ENCODE measurements around the gene PRR5.
"Not testable (repeated sequence)": the region's sequence is repeated elsewhere in the genome, so short reads cannot be mapped to it uniquely, and the experiment has no call there.

The PRR5 gene

DNA sequence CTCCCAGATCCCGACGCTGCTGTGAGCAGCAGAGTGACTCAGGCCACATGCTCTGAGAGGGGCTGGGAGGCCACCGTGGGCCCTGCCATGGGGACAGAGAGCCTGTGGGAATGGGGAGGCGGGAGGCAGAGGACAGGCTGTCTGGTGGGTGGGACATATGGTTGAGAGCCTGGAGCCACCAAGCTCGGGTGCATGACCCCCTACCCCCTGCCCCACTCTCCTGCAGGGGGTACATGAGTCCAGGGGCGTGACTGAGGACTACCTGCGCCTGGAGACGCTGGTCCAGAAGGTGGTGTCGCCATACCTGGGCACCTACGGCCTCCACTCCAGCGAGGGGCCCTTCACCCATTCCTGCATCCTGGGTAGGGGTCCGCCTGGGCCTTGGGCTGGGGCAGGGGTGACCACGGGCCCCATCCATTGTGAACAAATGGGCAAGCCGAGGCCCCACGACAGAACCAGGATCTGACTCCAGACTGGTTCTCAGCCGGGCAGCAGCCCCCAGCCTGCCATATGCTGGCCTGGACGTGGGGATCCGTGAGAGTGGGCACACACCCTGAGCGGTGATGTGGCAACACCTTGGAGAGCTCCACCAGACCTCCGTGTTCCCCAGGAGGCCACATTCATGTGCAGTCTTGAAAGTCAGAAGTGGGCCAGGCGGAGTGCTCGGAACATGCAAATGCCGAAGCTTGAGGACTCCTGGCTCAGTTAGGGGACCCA lies 33.0 kb downstream of the PRR5 start:
- DNase-seq (ENCODE audit: low read depth in 2 of 2) = no peak

DNA sequence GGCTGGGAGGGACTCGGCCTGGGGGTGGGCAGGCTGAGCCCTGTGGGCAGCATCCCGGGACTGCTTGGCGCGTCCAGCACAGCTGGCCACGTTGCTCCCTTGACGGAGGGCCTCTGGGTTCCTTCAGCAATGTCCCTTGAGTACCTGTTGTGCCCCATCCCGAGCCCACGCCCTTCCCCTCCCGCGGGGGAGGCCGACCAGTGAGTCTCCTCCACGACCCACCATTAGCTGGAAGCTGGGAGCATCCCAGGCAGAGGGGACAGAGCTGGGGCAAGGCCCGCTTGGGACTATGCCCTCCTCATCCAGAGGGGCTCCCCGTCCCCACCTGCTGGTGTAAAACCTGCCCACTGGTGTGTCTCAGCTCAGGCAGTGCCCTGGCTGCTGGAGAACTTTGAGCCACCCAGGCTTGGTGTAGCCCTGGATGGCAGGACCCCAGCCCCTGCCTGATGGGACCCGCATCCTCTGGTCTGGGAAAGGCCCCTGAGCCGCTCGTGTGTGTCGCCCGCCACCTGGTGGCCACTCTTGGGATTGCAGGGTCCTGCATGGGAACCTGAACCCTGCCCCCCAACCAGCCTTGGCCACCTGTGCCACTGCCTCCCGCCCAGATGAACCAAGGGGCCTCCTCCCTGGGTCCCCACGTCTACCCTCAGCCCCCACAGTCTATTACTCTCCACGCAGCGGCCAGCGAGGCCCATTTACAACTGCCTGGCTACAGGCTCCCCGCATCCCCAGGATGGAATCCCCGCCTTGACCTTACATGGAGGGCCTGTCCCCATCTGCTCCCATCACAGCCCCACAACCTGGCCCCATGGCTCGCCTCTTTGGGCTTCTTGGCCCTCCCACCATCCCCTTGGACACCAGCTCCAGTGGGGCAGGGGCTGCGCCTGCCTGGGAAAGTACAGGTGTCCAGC lies 33.8 kb downstream of the PRR5 start:
- DNase-seq (ENCODE audit: low read depth in 2 of 2) = peak; percentile 58 to 84

DNA sequence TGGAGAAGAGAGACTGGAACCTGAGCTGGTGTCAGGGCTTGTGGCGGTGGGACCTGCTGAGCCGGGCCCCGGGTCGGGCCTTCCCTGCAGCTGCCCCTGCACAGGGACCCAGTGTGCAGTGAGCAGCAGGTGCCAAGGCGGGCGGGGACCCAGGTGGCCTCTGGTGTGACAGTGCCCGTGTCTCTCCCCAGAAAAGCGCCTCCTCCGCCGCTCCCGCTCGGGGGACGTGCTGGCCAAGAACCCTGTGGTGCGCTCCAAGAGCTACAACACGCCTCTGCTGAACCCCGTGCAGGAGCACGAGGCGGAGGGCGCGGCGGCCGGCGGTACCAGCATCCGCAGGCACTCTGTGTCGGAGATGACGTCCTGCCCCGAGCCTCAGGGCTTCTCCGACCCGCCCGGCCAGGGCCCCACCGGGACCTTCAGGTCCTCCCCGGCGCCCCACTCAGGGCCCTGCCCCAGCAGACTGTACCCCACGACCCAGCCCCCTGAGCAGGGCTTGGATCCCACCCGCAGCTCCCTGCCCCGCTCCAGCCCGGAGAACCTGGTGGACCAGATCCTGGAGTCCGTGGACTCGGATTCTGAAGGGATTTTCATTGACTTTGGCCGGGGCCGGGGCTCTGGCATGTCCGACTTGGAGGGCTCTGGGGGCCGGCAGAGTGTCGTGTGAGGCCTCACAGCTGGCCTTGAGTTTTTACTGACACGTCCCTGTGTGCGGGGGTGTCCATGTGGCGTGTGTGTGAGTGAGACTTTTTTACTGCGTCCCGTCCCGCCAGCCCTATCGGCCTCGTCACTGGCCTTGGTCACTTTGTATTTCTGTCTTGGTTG lies 34.8 kb downstream of the PRR5 start:
- DNase-seq (ENCODE audit: low read depth in 2 of 2) = no peak

DNA sequence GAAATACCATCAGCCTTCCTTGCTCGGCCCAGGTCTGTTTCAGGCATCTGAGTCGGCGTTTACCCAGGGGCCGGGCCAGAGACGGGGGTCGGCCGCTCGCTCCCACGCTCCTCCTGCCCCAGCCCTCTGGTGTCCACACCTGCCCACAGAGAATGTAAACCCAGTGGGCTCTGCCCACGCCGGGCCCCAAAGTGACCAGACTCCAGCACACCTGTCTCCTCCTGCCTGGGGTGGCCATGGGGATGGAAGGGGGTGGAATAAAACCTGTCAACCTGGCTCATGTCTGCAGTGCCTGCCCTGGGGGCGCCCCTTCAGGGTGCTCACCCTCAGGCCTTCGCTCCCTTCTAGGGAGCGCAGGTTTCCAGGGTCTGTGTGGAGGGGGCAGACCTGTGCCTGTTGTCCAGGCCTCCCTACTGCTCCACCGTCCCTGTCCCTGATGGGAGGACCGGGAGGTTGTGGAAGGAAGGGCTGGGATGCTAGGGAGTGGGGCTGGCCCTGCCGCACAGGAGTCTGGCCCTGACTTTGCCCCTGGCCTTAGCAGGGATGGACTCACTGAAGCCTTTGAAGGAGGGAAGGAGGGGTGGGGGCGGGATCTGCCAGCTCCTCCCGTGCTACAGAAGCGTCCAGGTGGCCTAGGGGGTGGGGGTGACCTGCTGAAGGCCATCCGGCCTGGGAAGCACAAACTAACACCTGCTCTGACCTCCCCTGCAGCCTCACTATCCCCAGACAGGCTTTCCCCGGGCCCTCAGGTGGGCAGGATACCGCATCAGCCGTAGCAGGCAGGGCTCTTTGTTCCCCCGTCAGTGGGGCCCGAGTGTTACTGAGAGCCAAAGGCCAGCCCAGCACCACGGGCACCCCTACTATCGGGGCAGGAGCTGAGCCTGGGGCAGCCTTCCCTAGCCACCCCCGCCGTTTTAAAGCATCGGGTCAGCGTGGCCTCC lies 35.7 kb downstream of the PRR5 start:
- DNase-seq (ENCODE audit: low read depth in 2 of 2) = no peak

- no peak for DNase-seq (ENCODE audit: low read depth in 2 of 2)
Observed at GRCh38 chr22:44738347-44738715, 36.3 kb downstream of the PRR5 start.

DNA sequence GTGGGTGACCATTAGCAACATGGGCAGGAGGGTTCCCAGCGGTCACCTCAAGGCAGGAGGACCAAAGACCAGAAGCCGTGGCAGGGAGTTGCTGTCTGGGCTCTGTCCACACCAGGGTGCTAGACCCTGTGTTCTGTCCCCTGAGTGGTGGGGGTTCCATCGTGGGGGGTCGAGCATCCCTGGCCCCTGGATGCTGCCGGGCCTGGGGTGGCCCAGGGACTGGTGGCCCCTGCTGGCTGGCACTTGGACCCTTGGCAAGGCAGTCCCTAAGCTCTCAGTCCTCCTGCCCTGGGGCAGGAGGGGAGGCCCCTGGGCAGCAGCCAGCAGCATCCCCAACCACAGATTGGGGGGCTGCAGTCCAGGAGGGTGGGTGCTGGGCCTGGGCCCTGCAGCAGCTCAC lies 37.0 kb downstream of the PRR5 start:
- DNase-seq (ENCODE audit: low read depth in 2 of 2) = no peak

DNA sequence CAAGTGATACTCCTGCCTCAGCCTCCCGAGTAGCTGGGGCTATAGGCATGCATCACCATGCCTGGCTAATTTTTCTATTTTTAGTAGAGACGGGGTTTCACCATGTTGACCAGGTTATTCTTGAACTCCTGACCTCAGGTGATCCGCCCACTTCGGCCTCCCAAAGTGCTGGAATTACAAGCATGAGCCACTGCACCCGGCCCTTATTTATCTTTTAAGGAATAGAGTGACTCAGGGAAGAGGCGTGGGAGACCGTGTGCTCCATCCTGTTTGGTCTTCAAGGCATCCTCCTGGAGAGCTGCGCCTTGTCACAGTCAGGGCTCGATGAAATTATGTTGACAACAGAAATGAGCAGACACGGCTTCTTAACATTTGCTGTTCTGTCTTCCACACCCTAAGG lies 37.7 kb downstream of the PRR5 start:
- DNase-seq (ENCODE audit: low read depth in 2 of 2) = not testable (repeated sequence)

GRCh38 chr22:44740307-44740706 lies 38.3 kb downstream of the PRR5 start:
- no peak for DNase-seq (ENCODE audit: low read depth in 2 of 2)

DNA sequence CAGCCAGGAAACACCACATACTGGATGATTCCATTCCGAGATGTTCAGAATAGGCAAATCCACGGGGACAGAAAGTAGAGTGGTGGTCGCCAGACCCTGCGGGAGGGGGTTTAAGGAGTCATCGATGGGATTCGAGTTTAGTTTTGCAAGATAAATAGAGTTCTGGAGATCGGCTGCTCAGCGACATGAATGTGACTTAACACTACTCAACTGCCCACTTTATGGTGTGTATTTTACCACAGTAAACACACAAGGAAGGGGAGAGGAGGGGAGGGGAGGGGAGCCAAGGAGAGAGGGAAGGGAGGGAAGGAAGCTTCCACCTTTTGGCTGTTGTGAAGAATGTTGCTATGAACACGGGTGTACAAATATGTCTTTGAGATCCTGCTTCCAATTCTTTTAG lies 39.9 kb downstream of the PRR5 start:
- no peak for DNase-seq (ENCODE audit: low read depth in 2 of 2)

DNA sequence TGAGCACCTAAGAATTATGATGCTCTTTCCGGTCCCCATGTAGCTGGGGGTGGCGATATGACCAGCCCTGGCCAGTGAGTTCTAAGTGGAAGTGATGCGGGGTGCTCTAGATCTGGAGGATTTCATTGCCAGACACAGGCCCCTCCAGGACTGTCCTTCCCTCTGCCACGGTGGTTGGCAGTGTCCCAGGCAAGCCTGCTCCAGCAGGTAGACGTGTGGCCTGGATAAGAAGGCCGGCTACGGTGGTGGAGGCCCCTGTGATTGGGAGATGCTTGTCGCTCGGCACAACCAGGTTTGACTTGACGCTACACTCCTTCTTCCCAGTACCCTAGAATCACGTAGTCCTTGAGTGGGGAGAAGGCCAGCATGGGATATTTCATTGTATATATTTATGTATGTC lies 41.2 kb downstream of the PRR5 start:
- DNase-seq (ENCODE audit: low read depth in 2 of 2) = no peak

DNA sequence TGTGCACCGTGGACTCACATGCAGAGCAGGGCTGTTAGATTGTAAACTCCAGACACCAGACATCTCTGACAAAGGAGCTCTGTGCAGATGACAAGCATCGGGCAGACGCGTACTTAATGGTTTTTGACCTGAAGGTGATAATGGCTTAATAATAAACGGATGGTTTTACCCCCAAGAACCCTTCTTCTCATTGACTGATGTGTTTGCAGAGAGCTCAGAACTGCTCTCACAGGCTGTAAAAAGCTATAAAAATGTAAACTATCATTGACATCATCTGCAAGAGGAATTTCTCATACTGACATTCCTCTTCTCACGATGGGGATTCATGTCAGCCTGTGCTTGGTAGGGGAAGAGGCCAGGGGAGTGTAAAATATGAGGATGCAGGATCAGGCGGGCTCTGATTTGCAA lies 41.8 kb downstream of the PRR5 start:
- DNase-seq (ENCODE audit: low read depth in 2 of 2) = no peak

GRCh38 chr22:44745853-44746789 lies 44.1 kb downstream of the PRR5 start:
- DNase-seq (ENCODE audit: low read depth in 2 of 2) = no peak

DNA sequence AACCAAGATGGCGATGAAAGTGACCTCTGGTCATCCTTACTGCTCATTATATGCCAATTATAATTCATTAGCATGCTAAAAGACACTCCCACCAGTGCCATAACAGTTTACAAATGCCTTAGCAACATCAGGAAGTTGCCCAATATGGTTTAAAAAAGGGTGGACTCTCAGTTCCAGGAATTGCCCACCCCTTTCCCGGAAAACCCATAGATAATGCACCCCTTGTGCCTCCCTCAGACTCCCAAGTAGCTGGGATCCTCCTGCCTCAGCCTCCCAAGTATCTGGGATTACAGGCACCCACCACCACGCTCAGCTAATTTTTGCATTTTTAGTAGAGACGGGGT lies 45.8 kb downstream of the PRR5 start:
- DNase-seq (ENCODE audit: low read depth in 2 of 2) = not testable (repeated sequence)

GRCh38 chr22:44748524-44748923 lies 46.5 kb downstream of the PRR5 start:
- DNase-seq (ENCODE audit: low read depth in 2 of 2) = no peak

DNA sequence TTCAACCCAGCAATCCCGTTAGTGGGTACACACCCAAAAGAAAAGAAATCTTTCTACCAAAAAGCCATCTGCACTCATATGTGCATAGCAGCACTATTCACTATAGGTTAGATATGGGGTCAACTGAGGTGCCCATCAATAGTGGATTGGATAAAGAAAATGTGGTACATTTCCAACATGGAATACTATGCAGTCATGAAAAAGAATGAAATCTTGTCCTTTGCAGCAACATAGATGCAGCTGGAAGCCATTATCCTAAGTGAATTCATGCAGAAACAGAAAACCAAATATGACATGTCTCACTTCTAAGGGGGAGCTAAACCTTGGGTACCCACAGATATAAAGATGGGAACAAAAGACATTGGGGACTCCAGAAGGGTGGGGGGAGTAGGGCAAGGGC lies 48.5 kb downstream of the PRR5 start:
- no peak for DNase-seq (ENCODE audit: low read depth in 2 of 2)

GRCh38 chr22:44752285-44753188 lies 50.5 kb downstream of the PRR5 start, which contains the start of gene ARHGAP8:
Gene ARHGAP8, plus strand, starts transcription at chr22:44752575. Its CDS starts 33,953 bp downstream, at chr22:44786528.
- no peak for DNase-seq (ENCODE audit: low read depth in 2 of 2)

- DNase-seq (ENCODE audit: low read depth in 2 of 2) = no peak
Observed at GRCh38 chr22:44753189-44754042, 51.4 kb downstream of the PRR5 start.

GRCh38 chr22:44754998-44755397 lies 53.0 kb downstream of the PRR5 start:
- no peak for DNase-seq (ENCODE audit: low read depth in 2 of 2)
